NCI-H446 treated with DMSO at 0.1 percent for 48 hours (cell line): ENCODE data around the gene CECR2.

Experiments used
- DNase-seq: peaks from one replicate; lab custom pipeline; 2025; lab: John Stamatoyannopoulos, UW

Gene CECR2

DNA sequence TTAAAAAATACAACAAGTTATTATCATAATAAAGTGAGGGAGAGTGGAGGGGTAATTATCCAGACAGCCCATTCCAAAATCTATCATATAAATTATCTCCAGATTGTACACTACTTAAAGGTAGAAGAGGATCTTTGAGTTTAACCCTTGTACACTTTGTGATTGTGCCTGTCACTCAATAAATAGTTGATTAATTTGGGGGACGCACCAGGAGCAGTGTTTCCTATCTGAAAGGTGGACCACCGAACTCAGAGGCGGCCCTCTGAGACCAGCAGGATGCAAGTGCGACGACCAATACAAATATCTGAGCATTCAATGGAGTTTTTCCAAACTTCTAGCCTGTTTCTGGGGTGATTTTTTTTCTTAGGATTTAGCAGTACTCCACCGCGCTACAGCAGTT lies 1.1 kb upstream of the CECR2 start:
- DNase-seq, result no peak

DNA sequence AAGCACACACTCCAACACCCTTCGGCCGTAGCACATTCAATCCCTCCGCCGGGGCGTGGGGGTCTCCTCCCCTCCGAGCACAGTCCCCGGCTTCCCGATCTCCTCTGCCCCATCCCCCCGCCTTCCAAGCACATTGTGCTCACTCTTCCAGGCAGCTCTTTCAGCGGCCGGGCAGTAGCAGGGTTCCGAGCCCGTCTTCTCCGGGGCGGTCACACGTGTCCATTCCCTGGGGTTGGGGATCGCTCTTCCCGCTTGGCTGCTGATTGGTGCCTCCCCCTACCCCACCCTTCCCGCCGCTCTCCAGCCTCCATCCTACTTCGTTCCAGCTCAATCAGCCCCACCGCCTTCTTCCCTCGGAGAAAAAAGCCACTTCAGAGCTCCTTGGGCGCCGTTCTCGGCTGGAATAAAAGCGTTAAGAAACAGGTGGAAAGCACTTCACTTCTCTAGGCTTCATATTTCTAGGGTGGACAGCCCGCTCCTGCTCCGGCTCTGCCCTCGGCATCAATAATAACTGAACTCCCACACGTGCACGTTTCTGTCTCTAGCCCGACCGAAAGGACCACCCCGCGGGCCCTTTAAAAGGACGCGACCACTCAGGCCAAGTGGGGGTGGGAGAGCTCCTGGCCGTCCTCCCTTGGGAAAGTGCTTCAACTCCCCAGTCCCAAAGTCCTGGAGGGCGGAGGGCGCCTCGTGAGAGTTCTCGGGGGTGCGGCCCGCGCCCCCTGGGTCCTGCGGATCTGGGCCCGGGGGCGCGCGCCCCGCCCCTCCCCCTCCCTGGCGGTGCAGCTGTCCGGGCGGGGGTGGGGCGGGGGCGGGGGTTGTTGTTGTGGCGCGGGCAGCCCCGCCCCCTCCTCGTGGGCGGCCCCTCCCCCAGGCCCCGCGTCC lies 464 bp upstream of the CECR2 start:
- peak; percentile 30 for DNase-seq

DNA sequence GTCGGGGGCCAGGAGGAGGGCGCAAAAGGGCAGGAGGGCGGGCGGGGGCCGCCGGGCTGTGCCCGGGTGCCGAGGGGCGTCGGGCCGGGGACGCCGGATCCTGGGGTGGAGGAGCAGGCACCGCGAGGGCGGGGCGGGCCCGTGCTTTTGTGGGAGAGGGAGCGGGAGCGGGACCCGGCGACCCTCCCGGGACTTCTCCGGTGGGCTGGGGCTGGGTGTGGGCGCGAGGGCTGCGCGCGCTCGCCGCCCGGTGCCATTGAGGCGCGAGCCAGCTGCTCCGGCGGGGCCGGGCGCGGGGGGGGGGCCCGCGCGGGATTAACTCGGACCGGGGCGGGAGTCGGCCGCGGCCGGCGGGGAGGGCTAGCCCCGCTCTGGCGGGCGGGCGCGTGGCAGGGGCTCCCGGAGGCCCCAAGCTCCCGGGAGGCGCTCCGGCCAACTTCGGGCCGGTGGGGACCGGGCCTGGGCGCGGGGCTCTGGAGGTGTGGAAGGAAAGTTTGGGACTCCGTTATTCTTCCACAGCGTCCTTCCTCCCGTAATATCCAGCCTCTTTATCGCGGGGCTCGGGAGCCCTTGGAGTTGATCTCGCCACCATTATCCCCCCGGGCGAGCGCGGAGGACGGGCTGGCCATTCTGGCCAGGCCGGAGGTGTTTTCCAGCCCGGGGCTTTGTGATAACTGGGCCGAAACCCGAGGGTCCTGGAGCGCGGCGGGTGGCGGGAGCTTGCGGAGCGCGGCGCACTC lies 936 bp downstream of the CECR2 start:
- no peak for DNase-seq

DNA sequence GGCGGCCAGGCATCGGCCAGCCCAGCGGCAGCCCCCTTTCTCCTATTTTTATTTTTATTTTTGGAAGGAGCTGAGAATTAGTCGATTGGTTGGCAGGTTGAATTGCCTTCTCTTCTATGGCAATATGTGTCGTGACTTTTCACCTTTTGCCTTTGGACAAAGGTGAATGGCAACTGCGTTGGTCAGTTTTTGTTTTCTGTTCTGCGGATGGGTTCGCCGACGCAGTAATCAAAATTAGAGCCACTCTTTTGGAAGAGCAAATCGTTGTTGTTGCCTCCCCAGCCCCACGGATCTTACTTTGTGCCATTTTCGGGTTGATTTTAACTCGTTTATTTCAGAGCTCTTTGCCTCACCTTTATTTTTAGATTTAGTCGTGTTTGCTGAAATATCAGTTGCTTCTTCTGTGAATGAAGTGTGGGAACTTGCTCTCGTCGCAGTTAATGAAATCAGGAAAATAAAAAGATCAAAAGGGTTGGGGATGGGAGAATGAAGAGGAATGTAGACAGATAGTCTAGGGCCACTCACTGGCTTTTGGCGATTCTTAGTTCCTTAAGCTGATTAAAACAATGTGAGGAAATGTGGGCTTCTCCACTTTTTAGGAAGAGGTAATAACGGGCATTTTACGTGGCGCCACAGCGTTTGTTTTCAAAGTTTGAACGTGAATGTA lies 1.6 kb downstream of the CECR2 start:
- no peak for DNase-seq

DNA sequence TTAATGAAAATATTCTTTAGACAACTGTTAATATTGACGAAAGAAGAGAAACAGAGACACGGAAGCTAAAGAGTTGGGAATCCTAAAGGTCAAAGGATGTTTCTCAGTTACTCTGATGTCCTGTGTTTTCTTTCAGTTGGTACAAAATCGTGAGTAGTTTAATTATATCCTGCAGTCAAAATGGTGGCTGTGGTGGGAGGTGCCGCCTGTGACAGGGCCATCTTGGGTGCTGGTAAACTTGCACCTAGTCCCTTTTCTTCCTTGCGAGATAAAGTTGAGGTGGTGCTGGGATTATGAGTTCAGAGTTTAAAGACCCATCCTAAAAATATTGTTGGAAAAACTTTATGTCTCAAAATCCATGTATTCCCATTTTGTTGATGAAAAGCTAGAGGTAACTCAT lies 2.2 kb downstream of the CECR2 start:
- DNase-seq, result no peak

DNA sequence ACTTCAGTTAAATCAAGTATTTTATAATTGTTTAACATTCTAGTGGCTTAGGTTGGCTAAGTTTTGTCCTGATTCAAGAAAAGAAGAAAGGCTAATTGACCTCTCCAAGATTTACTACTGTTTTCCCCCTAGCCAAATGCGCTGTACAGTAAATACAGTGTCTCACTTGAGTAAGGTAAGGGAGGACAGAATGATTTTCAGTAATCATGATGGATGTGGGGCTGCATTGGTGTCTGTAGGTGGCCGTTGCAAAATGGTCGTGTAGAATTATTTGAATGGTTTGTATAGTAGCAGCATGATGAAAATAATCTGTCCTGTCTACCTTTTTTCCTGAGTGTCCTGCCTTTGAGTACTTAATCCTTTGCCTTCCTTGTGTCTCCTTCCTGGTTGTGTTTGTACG lies 4.6 kb downstream of the CECR2 start:
- no peak for DNase-seq

DNA sequence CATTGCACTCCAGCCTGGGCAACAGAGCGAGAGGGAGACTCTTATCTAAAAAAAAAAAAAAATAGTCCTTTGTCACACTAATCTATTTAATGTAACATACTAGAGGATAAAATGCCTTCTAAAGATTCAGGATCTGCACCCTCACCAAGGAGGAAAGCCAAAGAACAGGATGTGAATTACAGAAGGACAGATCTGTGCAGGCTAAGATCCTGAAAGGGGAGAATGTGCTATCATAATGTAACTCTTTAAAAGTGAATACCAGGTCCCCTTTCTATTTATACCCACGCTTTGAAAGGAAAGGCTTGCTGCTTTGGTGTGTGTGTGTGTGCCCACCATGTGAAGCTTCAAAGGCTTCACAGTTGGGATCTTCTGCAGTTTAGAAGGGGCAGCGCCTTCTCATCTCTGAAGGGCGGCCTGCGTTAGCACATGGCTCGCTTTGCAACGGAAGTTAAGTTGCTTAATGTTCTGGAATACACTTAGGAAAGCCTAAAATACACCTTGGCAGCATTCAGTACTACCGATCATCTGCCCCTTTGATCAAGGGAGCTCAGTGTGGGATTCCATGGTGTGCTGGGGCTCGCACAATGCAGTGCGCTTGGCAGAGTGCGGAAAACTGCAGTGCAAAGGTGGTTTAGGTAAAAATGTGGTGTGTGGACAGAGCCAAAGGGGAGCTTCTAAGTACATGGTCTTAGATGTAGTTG lies 6.8 kb downstream of the CECR2 start:
- DNase-seq, result no peak

DNA sequence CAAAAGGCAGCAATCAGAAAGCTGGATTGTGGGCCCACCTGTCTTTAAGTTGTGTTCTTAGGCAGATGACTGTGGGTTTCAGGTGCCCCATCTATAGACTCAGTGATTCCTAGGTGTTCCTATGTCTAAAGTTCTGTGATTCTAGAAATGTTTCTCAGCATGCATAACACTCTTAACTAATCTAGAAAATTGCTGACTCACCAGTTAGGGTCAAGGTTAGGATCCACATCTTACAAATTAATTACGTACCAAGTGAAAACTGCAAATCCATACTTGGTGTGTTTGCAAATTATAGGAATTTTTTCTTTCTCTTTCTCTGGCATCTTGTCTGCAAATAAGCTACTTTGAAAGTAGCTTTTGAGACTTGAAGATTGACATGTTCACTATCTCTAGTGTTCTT lies 7.7 kb downstream of the CECR2 start:
- no peak for DNase-seq

DNA sequence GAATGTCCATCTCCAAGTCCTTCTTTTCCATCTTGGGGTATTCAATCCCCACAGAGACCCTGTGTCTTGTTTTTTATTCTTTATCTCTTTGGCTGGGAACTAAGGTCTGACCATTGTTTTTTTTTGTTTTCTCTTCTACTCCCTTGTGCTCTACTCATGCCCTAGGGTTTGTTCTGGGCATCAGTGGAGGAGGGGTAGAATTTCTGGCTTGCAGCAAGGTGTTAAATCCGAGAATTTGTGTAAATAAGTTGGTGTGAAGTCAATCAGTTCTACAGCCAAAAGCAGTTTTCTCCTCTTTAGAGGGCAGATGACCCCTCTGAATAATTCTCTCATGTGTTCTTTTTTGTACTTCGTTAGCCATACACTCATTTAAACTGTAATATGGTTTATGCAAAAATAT lies 10.7 kb downstream of the CECR2 start:
- no peak for DNase-seq

DNA sequence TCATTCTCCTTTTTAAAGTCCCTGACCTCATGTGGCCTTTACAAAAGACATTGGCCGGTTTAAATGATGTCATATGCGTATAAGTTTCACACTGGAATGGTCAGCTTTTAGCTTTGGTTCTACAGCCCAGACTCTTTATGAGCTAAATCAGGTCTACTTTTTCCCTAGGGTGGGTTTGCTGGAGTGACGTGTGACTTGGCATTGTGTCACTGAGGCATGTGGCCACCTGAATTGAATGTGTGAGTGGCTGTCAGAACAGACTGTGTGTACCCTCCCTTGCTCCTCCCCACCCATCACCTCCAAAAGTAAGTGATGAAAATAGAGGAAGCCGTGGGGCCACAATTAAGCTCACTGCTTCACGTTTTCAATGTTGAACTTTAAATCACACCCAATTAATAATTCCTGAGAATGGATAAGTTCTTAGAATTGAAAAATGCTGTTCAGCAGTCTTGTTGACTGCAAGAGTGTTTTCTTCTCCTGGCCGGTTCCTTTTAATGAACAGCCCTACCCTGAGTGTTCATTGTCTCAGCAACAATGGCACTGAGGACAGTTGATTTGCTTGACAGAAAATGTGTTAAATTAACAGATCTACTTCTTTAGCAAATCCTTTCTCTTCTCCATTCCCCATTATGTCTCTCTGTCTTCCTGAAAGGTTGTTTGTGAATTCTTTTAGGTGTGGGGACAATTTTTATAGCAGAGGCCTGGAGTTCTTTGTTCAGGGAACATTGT lies 11.3 kb downstream of the CECR2 start:
- no peak for DNase-seq

DNA sequence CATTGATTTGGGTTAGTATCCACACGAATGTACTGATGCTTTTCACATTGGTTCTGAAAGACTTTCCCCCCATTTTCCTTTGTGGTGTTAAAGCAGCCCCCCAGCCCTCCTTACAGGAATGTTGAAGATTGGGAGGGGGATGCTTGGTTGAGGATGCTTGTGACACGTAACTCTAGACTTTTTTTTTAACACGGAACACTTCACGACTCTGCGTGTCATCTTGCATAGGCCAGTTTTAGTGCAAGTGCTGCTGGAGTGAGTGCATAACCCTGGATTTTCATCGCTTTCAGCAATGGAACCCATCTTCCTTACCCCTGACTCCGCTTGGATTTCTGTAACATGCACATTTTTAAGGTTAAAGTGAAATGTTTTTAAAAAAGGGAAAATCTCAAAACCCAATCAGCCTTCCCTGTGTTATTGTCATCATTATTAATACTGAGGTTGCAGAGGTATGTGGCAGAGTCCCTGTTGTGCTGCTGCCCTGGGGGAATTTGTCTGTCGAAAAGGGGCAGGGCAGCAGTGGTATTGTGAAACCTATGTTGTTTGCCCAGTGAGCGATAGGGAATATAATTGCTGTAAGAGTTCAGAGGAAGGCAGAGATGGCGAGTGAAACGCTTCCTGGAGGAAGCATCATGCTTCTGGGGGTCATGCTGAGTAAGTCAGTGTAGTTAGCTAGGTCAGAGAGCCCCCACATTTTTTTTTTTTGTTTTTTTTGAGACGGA lies 12.1 kb downstream of the CECR2 start:
- DNase-seq, result no peak

DNA sequence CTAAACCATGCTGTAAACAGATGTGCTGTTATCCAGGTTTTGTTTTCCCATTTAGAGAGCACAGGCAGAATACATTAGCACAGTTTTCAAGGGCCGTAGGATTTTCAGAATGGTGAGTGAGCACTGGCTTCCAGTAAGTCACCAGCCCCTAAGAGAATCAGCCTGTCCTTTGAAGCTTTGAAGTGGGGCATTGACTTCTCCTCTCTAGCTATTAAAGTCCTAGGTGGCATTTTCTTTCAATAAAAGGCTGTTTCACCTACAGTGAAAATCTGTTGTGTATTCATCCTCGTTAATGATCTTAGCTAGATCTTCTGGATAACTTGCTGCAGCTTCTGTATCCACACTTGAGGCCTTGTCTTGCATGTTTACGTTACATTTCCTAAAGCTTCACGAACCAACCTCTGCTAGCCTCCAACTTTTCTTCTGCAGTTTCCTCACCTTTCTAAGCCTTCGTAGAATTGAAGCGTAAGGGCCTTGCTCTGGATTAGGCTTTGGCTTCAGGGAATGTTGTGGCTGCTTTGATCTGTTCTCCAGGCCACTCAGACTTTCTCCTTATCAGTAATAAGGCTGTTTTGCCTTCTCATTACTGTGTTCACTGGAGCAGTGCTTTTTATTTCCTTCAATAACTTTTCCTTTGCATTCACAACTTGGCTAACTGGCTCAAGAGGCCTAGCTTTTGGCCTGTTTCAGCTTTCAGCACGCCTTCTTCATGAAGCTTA lies 15.5 kb downstream of the CECR2 start:
- no peak for DNase-seq

DNA sequence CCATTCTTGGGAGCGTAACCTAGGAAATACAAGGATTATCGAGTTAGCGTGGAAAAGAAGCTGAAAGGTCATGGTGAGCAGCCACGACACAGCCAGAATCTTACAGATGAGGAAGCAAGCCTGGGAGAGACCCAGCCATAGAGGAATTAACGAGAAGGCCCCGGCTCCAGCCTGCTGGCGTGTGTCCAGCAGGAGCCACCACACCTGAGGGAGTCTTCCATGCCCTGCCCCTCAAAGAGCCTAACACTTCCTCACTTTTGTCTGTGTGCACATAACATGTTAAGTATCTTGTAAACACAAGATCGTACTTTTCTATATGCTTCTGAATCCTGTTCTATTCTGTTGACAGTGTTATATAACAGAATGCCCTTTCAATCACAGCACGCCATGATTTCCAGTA lies 18.1 kb downstream of the CECR2 start:
- DNase-seq, result no peak

DNA sequence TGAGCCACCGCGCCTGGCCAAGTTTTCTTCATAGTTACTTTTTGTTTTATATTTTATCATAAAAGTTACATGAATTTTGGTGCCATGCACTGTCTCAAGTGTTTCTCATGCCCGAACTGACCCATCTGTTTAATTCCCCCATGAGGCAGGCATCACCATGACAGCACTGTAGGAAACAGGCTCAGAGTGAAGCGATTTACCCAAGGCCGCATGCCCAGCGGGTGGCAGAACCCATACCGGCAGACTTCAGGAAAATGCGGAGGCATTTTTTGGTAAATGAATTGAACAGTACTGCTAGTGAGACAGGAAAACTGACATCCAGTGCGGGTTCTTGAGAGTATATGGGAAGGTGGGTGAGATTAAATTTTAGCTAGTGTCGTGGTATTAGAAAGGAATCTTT lies 19.0 kb downstream of the CECR2 start:
- no peak for DNase-seq

DNA sequence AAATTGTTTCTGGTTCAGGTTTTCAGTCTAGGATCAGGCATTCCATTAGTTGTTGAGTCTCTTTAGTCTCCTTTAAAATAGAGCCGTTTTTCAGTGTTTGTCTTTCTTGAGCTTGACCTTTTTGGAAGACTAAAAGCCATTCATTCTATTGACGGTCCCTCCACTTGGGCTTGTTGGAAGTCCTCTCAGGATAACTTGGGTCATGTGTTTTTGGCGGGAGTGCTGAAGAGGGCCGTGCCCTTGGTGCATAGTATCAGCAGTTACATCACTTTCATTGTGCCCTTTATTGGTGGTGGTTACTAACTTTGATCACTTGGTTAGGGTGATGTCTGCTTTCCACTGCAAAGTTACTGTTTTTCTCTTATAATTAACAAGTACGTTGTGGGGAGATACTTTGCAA lies 20.8 kb downstream of the CECR2 start:
- no peak for DNase-seq

DNA sequence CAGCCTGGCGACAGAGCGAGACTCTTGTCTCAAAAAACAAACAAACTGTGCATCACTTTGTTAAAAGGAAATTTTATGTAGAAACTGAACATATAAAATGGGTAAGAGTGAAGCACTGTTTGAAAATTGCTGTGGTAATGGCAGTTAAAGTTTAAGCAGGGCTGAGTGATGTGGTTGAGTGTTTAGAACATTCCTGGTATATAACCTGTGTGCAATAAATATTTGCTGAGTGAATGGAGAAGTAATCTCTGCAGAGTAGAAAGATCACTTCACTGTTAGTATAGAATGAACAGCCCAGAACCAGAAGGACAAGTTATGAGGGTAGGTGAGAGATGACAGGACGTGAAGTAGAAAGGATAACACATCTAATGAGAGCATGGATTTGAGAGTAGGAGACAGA lies 27.3 kb downstream of the CECR2 start:
- DNase-seq, result no peak

DNA sequence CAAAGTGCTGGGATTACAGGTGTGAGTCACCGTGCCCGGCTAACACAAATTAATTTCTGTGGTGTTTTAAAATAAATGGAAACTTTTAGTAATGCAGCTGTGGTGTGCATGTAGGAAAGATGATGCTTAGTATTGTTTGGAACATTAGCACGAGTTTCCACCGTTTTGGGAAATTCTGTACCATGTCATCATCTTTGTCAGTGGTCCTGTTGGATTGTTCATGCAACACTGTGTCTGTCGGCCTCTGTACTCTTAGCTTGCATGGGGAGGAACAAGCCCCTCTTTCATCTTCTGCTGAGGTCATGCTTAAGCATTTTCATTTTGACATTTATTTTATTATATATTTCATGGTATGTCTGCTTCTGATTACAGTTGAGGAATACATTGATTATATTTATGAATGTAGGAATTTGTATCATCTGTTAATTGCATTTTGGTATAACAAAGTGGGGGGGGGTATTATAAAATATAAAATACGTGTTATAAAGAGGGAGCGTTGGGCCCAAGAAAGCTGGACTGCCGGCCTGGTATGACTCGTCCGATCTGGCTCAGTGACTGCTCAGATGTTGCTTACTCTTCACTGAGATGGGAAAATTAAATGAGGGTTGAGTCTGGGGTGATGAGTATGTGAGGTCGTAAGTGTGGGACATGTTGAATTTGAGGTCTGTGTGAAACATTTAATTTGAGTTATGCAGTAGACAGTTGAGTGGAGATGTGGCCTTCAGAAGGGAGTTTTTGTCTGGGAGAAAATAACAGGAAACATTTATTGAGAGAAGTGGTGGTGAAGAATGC lies 28.7 kb downstream of the CECR2 start:
- no peak for DNase-seq

DNA sequence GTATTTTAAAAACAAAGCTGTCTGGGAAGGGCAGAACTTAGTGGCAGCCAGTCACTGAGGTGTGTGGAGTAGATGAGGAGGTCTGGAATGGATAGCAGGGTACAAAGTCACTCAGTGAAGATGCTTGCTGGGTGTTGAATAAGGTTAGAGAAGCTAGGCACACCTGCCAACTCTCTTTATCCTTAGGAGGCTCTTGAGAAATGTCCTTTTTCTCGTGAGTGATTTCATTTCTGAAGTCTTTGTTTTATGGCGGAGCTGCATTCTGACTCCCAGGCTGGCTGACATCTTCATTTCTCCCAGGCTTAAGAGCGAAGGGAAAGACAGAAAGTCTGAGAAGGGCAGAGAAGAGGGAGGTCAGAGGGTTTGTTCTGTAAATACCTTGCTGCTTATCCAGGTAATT lies 31.0 kb downstream of the CECR2 start:
- DNase-seq, result no peak

DNA sequence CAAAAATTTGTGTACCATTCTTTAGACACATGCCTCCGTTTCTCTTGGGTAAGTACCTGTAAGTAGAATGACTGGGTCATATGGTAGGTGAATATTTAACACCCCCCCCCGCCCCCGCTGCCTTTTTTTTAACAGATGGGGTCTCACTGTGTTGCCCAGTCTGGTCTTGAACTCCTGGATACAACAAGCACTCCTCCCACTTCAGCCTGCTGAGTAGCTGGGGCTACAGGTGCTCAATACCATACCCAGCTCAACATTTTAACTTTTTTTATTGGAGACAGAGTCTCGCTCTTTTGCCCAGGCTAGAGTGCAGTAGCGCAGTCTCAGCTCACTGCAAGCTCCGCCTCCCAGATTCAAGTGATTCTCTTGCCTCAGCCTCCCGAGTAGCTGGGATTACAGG lies 32.5 kb downstream of the CECR2 start:
- no peak for DNase-seq

DNA sequence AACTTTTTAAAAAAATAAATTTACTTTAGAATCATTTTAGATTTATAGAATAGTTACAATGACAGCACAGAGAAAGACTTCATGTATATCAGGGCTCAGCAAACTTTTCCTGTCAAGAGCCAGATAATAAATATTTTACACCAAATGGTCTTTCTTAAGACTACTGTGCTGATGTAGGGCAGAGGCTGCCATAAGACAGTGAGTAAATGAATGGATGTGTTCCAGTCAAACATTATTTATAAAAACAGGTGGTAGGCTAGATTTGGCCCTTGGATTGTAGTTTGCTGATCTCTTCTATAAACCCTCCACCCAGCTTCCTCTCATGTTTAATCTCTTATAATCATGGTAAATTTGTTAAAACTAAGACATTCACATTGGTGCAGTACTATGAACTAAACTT lies 33.0 kb downstream of the CECR2 start:
- DNase-seq, result no peak
